HG02981 (cell line): ENCODE results near the gene DHCR24.
A peak's percentile ranks its signal among the peaks of the same experiment; 100 is the strongest.
"Not testable (repeated sequence)": the region's sequence is repeated elsewhere in the genome, so short reads cannot be mapped to it uniquely, and the experiment has no call there.

Source experiments
- ATAC-seq: cut with Tn5 transposase; IDR thresholded peaks from one replicate; pipeline ENCODE4 v1.9.1; 2021; ENCODE audit warnings: mild to moderate bottlenecking, moderate library complexity; ENCODE audit not compliant: unreplicated experiment

Gene DHCR24, protein sequence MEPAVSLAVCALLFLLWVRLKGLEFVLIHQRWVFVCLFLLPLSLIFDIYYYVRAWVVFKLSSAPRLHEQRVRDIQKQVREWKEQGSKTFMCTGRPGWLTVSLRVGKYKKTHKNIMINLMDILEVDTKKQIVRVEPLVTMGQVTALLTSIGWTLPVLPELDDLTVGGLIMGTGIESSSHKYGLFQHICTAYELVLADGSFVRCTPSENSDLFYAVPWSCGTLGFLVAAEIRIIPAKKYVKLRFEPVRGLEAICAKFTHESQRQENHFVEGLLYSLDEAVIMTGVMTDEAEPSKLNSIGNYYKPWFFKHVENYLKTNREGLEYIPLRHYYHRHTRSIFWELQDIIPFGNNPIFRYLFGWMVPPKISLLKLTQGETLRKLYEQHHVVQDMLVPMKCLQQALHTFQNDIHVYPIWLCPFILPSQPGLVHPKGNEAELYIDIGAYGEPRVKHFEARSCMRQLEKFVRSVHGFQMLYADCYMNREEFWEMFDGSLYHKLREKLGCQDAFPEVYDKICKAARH

GRCh38 chr1:54886724-54887664 is at the start of gene DHCR24:
Gene DHCR24, minus strand, starts transcription at chr1:54887195. Its CDS starts 76 bp downstream, at chr1:54887119.
- peak; percentile 85 for ATAC-seq

DNA sequence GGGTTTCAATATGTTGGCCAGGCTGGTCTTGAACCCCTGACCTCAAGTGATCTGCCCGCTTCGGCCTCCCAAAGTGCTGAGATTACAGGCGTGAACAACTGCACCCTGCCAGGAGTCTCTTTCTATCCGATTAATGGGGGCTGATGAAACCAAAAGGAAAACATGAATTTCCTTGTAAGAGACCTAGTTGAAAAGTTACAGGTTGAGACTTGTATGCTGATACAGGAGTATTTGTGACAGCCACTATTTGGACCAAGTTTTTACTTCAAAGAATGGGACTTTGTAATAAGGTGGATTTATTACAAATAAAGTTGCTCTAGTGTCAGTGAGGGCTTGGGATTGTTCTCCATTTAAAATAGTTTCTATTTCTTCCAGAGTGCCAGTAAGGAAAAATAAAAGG is 49.8 kb upstream of the DHCR24 start:
- ATAC-seq = no peak

DNA sequence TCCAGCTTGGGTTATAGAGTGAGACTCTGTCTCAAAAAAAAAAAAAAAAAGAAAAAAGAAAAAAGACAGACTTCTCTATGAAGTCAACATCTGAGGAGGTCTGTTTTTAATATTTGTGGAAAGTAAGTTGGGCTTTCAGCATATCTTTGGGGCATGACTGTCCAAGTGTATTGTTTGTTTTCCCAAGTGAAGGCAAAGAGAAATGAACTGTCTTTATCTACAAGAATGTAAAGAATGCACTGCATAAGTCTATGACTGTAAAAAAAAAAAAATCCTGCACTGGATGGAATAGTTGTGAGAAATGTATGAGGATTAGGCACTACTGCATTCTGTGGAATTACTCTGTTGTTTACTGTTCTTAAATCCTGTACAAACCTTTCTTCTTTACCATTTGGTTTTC is 47.9 kb upstream of the DHCR24 start:
- ATAC-seq = no peak

DNA sequence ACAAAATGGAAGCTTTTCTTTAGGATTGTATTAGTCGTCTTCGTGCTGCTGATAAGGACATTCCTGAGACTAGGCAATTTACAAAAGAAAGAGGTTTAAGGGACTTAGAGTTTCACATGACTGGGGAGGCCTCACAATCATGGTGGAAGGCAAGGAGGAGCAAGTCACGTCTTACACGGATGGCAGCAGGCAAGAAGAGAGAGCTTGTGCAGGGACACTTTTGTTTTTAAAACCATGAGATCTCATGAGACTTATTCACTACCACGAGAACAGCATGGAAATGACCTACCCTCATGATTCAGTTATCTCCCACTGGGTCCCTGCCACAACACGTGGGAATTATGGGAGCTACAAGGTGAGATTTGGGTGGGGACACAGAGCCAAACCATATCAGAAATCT is 47.1 kb upstream of the DHCR24 start:
- not testable (repeated sequence) for ATAC-seq

- ATAC-seq = no peak
These were observed 44.4 kb upstream of the DHCR24 start for GRCh38 chr1:54931275-54931840.

DNA sequence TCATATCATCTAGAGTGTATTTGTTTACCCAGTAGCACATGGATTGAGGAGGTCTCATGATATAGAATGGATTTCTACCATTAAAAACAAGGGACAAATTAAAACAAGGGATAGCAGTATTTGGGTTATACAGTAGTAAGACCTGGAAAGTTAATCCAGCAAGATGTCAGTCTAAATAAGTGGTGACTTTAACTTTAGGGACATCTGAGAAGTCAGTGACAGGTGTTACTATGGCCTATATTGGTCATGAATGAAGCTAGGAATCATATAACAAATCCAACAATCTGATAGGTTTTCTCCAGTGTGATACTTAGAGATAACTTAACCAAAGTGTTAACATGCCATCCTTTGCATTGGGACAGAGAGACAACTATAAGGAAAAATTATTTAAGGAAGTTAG is 42.7 kb upstream of the DHCR24 start:
- ATAC-seq = no peak

- ATAC-seq = no peak
These were observed 41.3 kb upstream of the DHCR24 start for GRCh38 chr1:54928327-54928726.

DNA sequence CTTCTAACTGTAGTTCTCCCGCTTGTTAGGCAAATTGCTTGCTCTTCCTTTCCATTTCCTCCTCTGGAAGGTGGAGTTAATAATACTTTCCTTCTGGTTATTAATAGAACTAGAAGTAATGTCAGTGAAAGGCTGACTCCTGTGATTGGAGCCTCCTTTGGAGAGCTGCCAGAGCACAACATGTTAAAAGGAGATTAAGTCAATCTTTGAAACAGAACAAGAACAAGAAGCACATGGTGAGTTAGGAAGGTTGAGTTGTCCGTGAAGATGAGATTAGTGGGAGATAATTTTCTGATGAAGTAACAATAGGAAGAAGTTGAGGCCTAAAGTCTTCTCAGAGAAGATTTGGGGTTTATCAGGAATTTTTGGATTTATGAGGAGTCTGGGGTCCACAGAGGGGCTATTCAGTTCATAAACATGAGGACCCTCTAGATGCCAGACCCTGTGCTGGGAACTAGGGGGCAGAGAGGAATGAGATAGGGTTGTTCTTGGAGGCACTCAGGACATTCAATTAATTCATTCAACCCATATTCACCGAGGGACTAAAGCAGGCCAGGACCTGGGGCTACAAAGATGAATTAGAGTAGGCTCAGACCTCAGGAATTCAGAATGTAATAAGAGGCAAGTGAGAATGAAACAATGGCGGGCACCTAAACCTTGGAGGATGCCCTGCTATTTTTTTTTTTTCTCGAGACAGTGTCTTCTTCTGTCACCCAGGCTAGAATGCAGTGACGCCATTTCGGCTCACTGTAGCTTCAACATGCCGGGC is 40.7 kb upstream of the DHCR24 start:
- ATAC-seq = no peak

GRCh38 chr1:54926970-54927369 is 40.0 kb upstream of the DHCR24 start:
- ATAC-seq = no peak

DNA sequence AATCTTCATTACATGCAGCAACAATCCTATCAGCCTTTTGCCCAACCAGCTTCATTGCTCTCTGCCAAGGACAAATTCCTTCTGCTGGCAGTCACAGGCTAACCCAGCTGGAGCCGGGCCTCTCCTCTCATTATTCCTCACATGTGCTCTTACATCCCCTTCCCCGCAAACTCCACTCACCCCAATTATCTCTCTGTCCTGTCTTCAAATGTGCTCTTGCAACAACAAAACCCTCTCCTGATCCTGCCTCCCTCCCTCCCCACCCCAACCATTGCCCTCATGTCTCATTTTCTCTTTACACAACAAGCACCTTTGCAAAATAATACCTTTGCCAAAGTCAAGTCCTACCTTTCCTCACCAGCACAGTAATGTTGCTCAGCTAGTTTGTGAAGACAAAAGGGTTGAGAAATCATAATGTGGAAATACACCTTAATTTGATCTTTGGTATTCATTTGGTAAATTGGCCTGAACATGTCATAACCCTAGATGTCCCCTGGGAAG is 36.0 kb upstream of the DHCR24 start:
- ATAC-seq = no peak

DNA sequence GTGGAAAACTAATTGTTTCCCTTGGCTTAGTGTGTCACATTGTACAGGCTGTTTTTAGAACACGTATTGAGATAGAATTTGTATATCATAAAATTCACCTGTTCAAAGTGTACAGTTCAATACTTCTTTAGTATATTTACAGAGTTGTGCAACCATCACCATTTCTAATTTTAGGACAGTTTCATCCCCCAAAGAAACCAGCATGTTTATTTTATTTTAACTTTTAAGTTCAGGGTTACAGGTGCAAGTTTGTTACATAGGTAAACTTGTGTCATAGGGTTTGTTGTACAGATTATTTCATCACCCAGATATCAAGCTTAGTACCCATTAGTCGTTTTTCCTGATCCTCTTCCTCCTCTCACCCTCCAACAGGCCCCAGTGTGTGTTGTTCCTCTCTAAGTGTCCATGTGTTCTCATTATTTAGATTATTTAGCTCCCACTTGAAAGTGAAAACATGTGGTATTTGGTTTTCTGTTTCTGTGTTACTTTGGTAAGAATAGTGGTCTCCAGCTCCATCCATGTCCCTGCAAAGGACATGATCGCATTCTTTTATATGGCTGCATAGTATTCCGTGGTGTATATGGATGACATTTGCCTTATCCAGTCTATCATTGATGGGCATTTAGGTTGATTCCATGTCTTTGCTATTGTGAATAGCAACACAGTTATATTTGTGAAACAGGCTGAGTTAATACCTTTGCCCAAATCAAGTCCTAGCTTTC is 35.2 kb upstream of the DHCR24 start:
- ATAC-seq = no peak

DNA sequence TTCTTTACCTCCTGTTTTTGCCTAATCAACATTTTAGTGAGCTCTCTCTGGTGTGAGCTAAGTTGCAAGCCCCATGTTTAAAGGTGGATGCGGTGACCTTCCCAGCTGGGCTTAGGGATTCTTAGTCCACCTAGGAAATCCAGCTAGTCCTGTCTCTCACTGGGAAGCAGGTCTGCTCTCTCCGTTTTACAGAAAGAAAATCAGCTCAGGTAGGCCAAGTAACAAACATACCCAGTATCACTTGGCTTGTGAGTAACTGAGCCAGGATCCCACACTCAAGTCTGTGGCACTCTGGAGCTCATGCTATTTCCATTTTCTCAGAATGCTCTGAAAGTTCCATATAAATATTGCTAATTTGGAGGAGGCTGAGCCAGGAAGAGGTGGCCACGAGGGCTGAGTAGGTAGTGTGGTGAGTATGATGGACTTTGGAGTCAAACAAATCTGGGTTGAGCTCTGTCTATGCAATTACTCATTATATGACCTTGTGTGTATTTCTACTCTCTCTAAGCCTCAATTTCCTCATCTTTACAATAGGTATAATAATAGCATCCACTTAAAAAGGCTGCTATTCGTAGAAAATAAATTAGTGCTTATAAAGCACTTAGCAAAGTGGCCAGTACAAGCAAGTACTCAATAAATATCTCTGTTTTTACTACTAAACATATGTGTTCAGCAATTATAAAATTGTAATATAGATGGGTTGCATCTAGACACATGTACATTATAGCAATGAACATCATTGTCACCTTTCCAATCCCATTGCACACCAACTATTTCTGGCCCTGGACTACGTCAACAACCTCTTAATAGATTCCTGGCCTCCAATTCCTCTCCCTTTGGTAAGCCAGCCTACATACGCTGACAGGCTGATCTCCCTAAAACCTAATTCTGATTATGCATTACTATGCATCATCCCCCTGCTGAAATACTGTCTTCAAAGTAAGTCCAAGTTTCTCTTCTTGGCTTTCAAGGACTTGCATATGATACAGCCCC is 32.7 kb upstream of the DHCR24 start:
- no peak for ATAC-seq

DNA sequence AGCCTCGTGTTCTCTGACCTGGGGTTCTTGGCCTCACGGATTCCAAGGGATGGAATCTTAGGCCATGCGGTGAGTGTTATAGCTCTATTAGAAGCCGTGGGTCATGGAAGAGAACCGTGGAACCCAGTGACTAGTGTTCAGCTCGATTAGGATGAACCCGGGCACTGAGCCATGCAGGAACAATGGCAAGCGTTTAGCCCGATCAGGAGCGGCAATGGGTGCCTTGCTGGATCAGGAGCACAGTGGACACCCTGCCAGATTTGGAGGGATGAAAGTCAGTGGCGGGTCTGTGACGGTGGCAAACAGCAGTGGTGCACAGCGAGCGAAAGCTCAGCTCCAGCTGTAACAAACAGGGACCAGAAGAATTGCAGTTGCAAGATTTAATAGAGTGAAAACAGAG is 24.1 kb upstream of the DHCR24 start:
- not testable (repeated sequence) for ATAC-seq

DNA sequence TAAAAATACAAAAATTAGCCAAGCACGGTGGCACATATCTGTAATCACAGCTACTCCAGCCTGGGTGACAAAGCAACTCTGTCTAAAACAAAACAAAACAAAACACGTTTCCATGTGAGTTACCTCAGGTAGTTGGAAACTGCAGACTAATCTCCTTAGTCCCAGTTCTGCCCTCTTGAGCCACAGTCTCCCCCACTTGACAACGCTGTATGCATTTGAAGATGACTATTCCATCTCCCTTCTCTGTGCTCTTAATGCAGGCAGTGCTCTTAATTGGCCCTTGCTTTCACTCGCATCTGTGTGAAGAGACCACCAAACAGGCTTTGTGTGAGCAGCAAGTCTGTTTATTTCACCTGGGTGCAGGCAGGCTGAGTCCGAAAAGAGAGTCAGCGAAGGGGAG is 19.6 kb upstream of the DHCR24 start:
- ATAC-seq = no peak

GRCh38 chr1:54904476-54905048 is 17.6 kb upstream of the DHCR24 start:
- ATAC-seq = no peak

GRCh38 chr1:54894271-54894670 is 7.3 kb upstream of the DHCR24 start:
- no peak for ATAC-seq

DNA sequence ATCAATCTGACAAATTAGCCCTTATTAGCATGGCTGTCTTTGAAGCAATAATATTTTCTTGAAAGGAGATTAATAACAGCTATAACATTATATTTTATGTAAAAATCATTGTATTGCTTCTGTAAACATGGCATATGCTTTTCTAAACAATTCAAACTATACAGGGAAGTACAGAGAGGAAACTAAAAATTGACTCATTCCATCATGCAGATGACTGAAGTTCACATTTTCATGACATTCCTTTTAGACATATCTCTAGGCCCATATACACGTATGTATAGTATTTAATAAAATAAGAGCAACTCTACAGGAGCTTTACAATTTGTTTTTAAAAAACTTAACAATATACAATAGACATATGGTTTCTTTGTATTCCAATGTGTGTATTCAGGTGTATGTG is 5.6 kb upstream of the DHCR24 start:
- ATAC-seq = no peak

- ATAC-seq = no peak
These were observed 2.2 kb upstream of the DHCR24 start for GRCh38 chr1:54889132-54889725.
